Measurements from ENCODE around the gene PHC1. TPM values are rescaled to one million over a fixed set of nuclear protein-coding genes. Genes with fewer than 3 reads are reported as not detected.

The PHC1 gene
- total RNA-seq, 1 experiment from 2014 or later = 6.9 TPM

DNA sequence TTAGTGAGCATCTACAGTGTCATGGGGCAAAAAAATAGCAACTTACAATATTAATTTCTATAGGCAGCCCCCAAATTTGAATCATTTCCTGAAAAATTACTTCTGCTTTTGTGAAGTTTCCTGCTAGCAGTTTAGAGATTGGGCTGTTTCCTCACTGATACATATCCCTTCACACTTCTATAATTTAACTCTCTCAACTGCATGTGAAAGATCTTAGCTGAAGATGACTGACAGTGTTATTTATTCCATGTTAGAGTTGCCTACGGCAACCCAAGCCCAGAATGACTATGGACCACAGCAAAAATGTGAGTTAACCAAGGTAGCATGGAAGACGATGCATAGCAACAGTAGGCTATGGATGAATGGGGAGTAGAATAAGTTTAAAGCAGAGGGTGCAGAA is 75.1 kb downstream of the PHC1 start, which contains the start of gene KLRG1:
KLRG1 (plus strand) TSS at position 134 of the 400 bp plus-strand sequence; CDS start at position 224, 90 bp downstream.
- no peaks in the 10 kb centered on the region for H3K79me2 ChIP-seq (ENCODE audit: low read length)
- H3K27me3 ChIP-seq (ENCODE audit: low read length) = peaks cover 7% of the 10 kb centered on the region; the same call in 1 of the 2 replicates
- no peaks in the 10 kb centered on the region for H3K36me3 ChIP-seq (ENCODE audit: low read depth, low read length)
- ATAC-seq = no peak
- H3F3A ChIP-seq (ENCODE audit: low read length, unreplicated experiment) = no peaks in the 10 kb centered on the region
- no peak for DNase-seq
- ChIA-PET POLR2A (ENCODE audit: unreplicated experiment) (no interaction called here), CTCF (no interaction called here)
- H4K20me1 ChIP-seq (ENCODE audit: low read length) = no peaks in the 10 kb centered on the region
- no peaks in the 10 kb centered on the region for H3K9me3 ChIP-seq (ENCODE audit: low read length)
- H3K9ac ChIP-seq (ENCODE audit: low read length) = no peak within 1 kb of the TSS
- no TSS peak for BruUV-seq (replicated peaks)
- no peak for TF ChIP-seq EZH2 (IDR thresholded peaks at IDR 0.05; ENCODE audit: low read length, unreplicated experiment)
- TF ChIP-seq EZH2phosphoT487 (IDR thresholded peaks at IDR 0.05; ENCODE audit: borderline replicate concordance, low read length) = no peak
- TF ChIP-seq, protein P1, sequence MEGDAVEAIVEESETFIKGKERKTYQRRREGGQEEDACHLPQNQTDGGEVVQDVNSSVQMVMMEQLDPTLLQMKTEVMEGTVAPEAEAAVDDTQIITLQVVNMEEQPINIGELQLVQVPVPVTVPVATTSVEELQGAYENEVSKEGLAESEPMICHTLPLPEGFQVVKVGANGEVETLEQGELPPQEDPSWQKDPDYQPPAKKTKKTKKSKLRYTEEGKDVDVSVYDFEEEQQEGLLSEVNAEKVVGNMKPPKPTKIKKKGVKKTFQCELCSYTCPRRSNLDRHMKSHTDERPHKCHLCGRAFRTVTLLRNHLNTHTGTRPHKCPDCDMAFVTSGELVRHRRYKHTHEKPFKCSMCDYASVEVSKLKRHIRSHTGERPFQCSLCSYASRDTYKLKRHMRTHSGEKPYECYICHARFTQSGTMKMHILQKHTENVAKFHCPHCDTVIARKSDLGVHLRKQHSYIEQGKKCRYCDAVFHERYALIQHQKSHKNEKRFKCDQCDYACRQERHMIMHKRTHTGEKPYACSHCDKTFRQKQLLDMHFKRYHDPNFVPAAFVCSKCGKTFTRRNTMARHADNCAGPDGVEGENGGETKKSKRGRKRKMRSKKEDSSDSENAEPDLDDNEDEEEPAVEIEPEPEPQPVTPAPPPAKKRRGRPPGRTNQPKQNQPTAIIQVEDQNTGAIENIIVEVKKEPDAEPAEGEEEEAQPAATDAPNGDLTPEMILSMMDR (conservative IDR thresholded peaks at IDR 0.05; ENCODE audit: low read depth, low read length) = no peak
- no peaks in the 10 kb centered on the region for H3K4me1 ChIP-seq (ENCODE audit: insufficient read depth, low read length)
- no peak within 1 kb of the TSS for H3K4me2 ChIP-seq (ENCODE audit: low read length)
- intact Hi-C loops (cut with micrococcal nuclease) = no loop called here
- H3K9me2 ChIP-seq (replicated peaks; ENCODE audit: low read length) = no peaks in the 10 kb centered on the region
- no peak within 1 kb of the TSS for H2AFZ ChIP-seq (ENCODE audit: low read length)
- H3K4me3 ChIP-seq (ENCODE audit: low read length) = no peak within 1 kb of the TSS
- H3K27ac ChIP-seq (ENCODE audit: low read length) = no peak within 1 kb of the TSS

Other genes with a start within 250 kb of the PHC1 start
- gene RIMKLB, start 216.5 kb upstream of the PHC1 start, total RNA-seq (2014; rRNA removed) = 1.3 and 4.9 TPM in 2 replicates
- 0.12 and 0.36 TPM in 2 replicates for gene A2ML1, start 91.9 kb upstream of the PHC1 start, total RNA-seq (2014; rRNA removed)
- gene M6PR, start 35.1 kb downstream of the PHC1 start, total RNA-seq (2014; rRNA removed) = 112 and 137 TPM in 2 replicates
- 0.15 TPM in 1 of 2 replicates, not detected in the other for gene KLRG1, start 75.0 kb downstream of the PHC1 start, total RNA-seq (2014; rRNA removed)
- not detected in 2 replicates for gene A2M, start 201.4 kb downstream of the PHC1 start, total RNA-seq (2014; rRNA removed)